Thoracic aorta (tissue), 2 donors: ENCODE results near the gene ATP2A2. TPM values are rescaled to one million over a fixed set of nuclear protein-coding genes. Genes with fewer than 3 reads are reported as not detected.
A peak's percentile ranks its signal among the peaks of the same experiment; 100 is the strongest.

Experiments
- ATAC-seq: fragments of 150-250 bp; one replicate; pipeline ENCODE4 v1.8.0; 2017; ENCODE audit warnings: low read depth; ENCODE audit not compliant: insufficient number of reproducible peaks, low FRiP score
- DNase-seq: peaks from one replicate; pipeline ENCODE4 v3.0.0-alpha.2; 2020; ENCODE audit warnings: low spot score
- H3K27ac ChIP-seq, 2 donors: fragments of 200-600 bp; sonication (generic); 1 replicate in 1 of 2; 2 replicates in 1 of 2; pipeline ENCODE4 v1.5.1; 2016; ENCODE audit warnings: mild to moderate bottlenecking in 2 of 2, moderate library complexity in 2 of 2
- H3K27me3 ChIP-seq: fragments of 200-600 bp; sonication (generic); replicated peaks from 2 replicates; pipeline ENCODE4 v1.6.0; 2016; ENCODE audit warnings: mild to moderate bottlenecking; ENCODE audit not compliant: insufficient read depth
- H3K36me3 ChIP-seq: fragments of 200-600 bp; sonication (generic); one replicate; pipeline ENCODE4 v1.5.1; 2016
- H3K4me1 ChIP-seq, 2 donors: fragments of 200-600 bp; sonication (generic); 1 replicate in 1 of 2; 2 replicates in 1 of 2; pipeline versions ENCODE4 v1.5.1 to v1.6.0; 2016; ENCODE audit warnings: low read depth in 2 of 2, mild to moderate bottlenecking in 1 of 2; ENCODE audit not compliant: control insufficient read depth in 1 of 2
- H3K4me3 ChIP-seq: fragments of 200-600 bp; sonication (generic); 2 replicates; pipeline ENCODE4 v1.5.1; 2016; ENCODE audit warnings: mild to moderate bottlenecking
- H3K9me3 ChIP-seq: fragments of 200-600 bp; sonication (generic); 2 replicates; pipeline ENCODE4 v1.5.1; 2016
- total RNA-seq, 2 donors: library from RNA; depleted of rRNA; stranded (reverse); fragments of >200 nt; gene quantifications; one replicate each; pipeline versions ENCODE4 v1.1.0 to v1.2.3, GENCODE V29; 2016
- TF ChIP-seq, protein P1 (sequence below): fragments of 200-600 bp; sonication (generic); IDR thresholded peaks from one replicate; pipeline ENCODE4 v1.5.1; 2019; ENCODE audit warnings: antibody characterized with exemption

Gene ATP2A2
- total RNA-seq, 2 donors from 2014 or later, result 226 to 290 TPM

- Histone ChIP-seq H3K4me1 (peaks cover 23 to 76% of the 10 kb centered on the region in 2 donors), H3K4me3 (no peak overlapping the region), H3K9me3 (no peaks in the 10 kb centered on the region), H3K36me3 (peaks cover 36% of the 10 kb centered on the region), H3K27ac (no peak overlapping the region), H3K27me3 (no peaks in the 10 kb centered on the region)
- DNase-seq, result no peak
- ATAC-seq, result no peak
- TF ChIP-seq, protein P1, sequence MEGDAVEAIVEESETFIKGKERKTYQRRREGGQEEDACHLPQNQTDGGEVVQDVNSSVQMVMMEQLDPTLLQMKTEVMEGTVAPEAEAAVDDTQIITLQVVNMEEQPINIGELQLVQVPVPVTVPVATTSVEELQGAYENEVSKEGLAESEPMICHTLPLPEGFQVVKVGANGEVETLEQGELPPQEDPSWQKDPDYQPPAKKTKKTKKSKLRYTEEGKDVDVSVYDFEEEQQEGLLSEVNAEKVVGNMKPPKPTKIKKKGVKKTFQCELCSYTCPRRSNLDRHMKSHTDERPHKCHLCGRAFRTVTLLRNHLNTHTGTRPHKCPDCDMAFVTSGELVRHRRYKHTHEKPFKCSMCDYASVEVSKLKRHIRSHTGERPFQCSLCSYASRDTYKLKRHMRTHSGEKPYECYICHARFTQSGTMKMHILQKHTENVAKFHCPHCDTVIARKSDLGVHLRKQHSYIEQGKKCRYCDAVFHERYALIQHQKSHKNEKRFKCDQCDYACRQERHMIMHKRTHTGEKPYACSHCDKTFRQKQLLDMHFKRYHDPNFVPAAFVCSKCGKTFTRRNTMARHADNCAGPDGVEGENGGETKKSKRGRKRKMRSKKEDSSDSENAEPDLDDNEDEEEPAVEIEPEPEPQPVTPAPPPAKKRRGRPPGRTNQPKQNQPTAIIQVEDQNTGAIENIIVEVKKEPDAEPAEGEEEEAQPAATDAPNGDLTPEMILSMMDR, result no peak
These were observed 8.6 kb downstream of the ATP2A2 start for GRCh38 chr12:110289711-110290078.

DNA sequence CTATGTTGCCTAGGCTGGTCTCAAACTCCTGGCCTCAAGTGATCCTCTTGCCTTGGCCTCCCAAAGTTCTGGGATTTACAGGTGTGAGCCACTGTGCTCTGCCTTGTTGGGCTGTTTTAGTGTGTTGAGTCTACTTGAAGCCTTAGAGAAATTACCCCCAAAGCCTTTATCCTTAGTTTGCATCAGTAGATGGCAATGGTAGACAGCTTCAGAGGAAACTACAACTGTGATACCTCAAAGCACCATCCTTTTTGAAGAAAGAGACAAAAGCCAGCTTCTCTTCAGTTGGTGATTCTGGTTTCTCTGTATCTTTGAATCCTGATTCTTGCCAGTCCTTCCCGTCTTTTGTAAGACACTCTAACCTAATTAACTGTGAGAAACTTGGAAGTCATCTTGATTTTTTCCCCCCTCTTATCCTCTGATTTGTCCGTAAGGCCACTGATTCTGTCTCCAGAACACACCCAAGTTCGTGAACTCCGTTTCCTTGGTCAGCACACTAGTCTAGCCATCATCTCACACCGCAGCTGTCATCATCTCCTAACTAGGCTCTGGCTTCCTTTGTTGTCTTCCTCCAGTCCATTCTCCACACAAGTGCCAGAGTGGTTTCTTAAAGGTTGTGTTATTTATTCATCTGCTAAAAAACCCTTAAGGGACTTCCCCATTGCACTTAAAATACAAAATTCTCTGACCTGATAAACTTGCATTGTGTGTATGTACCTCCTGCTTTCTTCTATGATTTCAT, 20.2 kb downstream of the ATP2A2 start:
- TF ChIP-seq, protein P1, result no peak
- Histone ChIP-seq H3K4me3 (no peak overlapping the region), H3K9me3 (no peaks in the 10 kb centered on the region), H3K27ac (peak overlapping the region; percentile 29 to 41), H3K27me3 (no peaks in the 10 kb centered on the region), H3K4me1 (peaks cover 29 to 73% of the 10 kb centered on the region in 2 donors), H3K36me3 (peaks cover 28% of the 10 kb centered on the region)
- no peak for DNase-seq
- ATAC-seq, result no peak

DNA sequence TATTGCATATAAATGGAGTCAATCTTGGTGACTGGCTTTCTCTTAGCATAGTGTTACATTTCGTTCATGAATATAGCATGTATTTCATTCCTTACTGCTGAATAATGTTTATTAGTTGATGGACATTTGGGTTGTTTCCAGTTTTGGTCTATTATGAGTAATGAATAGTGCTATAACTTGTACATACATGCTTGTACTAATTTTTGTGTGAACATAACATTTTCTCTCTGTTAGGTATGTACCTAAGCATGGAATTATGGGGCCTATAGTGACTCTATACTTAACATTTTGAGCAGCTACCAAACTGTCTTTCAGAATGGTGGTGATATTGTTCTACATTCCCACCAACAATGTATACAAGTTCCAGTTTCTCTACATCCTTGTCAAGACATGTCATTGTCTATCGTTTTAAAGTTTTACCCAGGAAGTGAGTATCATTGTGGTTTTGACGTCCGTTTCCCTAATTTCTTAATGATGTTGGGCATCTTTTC, 23.1 kb downstream of the ATP2A2 start:
- Histone ChIP-seq H3K27me3 (no peaks in the 10 kb centered on the region), H3K4me1 (peaks cover 29 to 73% of the 10 kb centered on the region in 2 donors), H3K9me3 (no peaks in the 10 kb centered on the region), H3K4me3 (no peak overlapping the region), H3K27ac (peak overlapping the region; percentile 31 to 48), H3K36me3 (peaks cover 15% of the 10 kb centered on the region)
- DNase-seq, result no peak
- TF ChIP-seq, protein P1, result no peak
- no peak for ATAC-seq

DNA sequence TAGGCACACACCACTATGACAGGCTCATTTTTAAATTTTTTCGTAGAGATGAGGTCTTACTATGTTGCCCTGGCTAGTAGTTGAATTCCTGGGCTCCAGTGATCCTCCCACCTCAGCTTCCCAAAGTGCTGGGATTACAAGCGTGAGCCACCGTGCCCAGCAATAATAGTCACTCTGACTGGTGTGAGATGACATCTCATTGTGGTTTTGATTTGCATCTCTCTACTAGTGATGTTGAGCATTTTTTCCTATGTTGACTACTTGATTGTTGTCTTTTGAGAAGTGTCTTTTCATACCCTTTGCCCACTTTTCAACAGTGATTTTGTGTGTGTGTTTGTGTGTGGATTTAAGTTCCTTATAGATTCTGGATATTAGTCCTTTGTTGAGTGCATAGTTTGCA, 26.3 kb downstream of the ATP2A2 start:
- peaks cover 21 to 78% of the 10 kb centered on the region in 2 donors for H3K4me1 ChIP-seq
- no peak overlapping the region for H3K4me3 ChIP-seq
- H3K27ac ChIP-seq, result peak overlapping the region in 1 of 2 donors; percentile 24
- no peak for ATAC-seq
- no peak for DNase-seq
- no peaks in the 10 kb centered on the region for H3K9me3 ChIP-seq
- no peaks in the 10 kb centered on the region for H3K27me3 ChIP-seq
- TF ChIP-seq, protein P1, result no peak
- peaks cover 5% of the 10 kb centered on the region for H3K36me3 ChIP-seq

DNA sequence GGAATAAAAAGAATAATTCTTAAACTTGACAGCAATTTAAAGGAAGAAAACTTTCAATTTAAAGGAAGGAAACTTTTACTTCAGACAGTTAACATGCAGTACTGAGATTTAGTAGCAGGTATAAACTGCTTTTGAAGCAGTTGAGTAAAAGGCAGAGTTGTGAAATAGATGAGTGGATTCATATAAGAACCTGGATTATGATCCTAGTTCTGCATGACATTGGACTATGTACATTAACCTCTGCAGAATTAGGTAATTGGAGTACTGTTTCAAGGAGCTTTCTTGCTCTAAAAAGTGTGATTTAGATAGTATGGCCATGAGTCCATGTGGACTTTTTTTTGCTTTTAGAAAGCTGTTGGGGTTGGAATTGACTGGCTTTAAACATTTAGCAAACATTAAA, 29.7 kb downstream of the ATP2A2 start:
- Histone ChIP-seq H3K9me3 (no peaks in the 10 kb centered on the region), H3K27me3 (no peaks in the 10 kb centered on the region), H3K4me3 (no peak overlapping the region), H3K27ac (peak overlapping the region in 1 of 2 donors; percentile 25), H3K36me3 (peaks cover 5% of the 10 kb centered on the region), H3K4me1 (peaks cover 35 to 83% of the 10 kb centered on the region in 2 donors)
- DNase-seq (no peak), ATAC-seq (no peak)
- TF ChIP-seq, protein P1, result no peak
